IPS-20b (cell line): ENCODE results near the gene ZBTB40.

ENCODE experiments used
- H3K27ac ChIP-seq: one replicate; pipeline ENCODE4 v1.5.1; 2013; ENCODE audit warnings: low read length
- H3K27me3 ChIP-seq: 2 replicates; pipeline ENCODE4 v1.6.1; 2013; ENCODE audit warnings: mild to moderate bottlenecking, low read length, inconsistent platforms; ENCODE audit not compliant: insufficient read depth
- H3K36me3 ChIP-seq: 2 replicates; pipeline ENCODE4 v1.6.1; 2013; ENCODE audit warnings: low read depth, mild to moderate bottlenecking, inconsistent platforms, low read length, moderate library complexity; ENCODE audit not compliant: insufficient read depth
- H3K4me1 ChIP-seq: 2 replicates; pipeline ENCODE4 v1.6.1; 2013; ENCODE audit warnings: mild to moderate bottlenecking, control low read depth, inconsistent platforms, low read length, moderate library complexity; ENCODE audit not compliant: insufficient read depth
- H3K4me3 ChIP-seq: 2 replicates; pipeline ENCODE4 v1.5.1; 2013; ENCODE audit warnings: mild to moderate bottlenecking, low read length, inconsistent platforms
- H3K9ac ChIP-seq: 2 replicates; pipeline ENCODE4 v1.6.1; 2013; ENCODE audit warnings: low read depth, mild to moderate bottlenecking, inconsistent platforms, low read length, moderate library complexity
- H3K9me3 ChIP-seq: 2 replicates; pipeline ENCODE4 v1.6.1; 2013; ENCODE audit warnings: mild to moderate bottlenecking, low read depth, low read length, inconsistent platforms; ENCODE audit not compliant: insufficient read depth

Gene ZBTB40

GRCh38 chr1:22414244-22414751 lies 37.4 kb upstream of the ZBTB40 start:
- no peaks in the 10 kb centered on the region for H3K27me3 ChIP-seq
- no peak overlapping the region for H3K9ac ChIP-seq
- H3K4me3 ChIP-seq: no peak overlapping the region
- peaks cover 14% of the 10 kb centered on the region for H3K4me1 ChIP-seq
- no peak overlapping the region for H3K27ac ChIP-seq
- no peaks in the 10 kb centered on the region for H3K36me3 ChIP-seq
- H3K9me3 ChIP-seq: no peaks in the 10 kb centered on the region

GRCh38 chr1:22415489-22415888 lies 36.2 kb upstream of the ZBTB40 start:
- H3K27ac ChIP-seq: no peak overlapping the region
- H3K4me1 ChIP-seq: peaks cover 14% of the 10 kb centered on the region
- no peaks in the 10 kb centered on the region for H3K27me3 ChIP-seq
- no peak overlapping the region for H3K4me3 ChIP-seq
- H3K9me3 ChIP-seq: no peaks in the 10 kb centered on the region
- H3K36me3 ChIP-seq: no peaks in the 10 kb centered on the region
- H3K9ac ChIP-seq: no peak overlapping the region

GRCh38 chr1:22416555-22417454 lies 34.8 kb upstream of the ZBTB40 start:
- Histone ChIP-seq H3K4me3 (peak overlapping the region; percentile 11), H3K36me3 (no peaks in the 10 kb centered on the region), H3K9me3 (no peaks in the 10 kb centered on the region), H3K4me1 (peaks cover 14% of the 10 kb centered on the region), H3K27ac (no peak overlapping the region), H3K27me3 (no peaks in the 10 kb centered on the region), H3K9ac (no peak overlapping the region)

GRCh38 chr1:22417466-22417865 lies 34.2 kb upstream of the ZBTB40 start:
- no peak overlapping the region for H3K27ac ChIP-seq
- no peaks in the 10 kb centered on the region for H3K36me3 ChIP-seq
- H3K4me3 ChIP-seq: no peak overlapping the region
- no peaks in the 10 kb centered on the region for H3K27me3 ChIP-seq
- H3K4me1 ChIP-seq: peaks cover 9% of the 10 kb centered on the region
- H3K9me3 ChIP-seq: no peaks in the 10 kb centered on the region
- no peak overlapping the region for H3K9ac ChIP-seq

GRCh38 chr1:22418312-22418711 lies 33.3 kb upstream of the ZBTB40 start:
- Histone ChIP-seq H3K4me3 (no peak overlapping the region), H3K4me1 (peaks cover 4% of the 10 kb centered on the region; the same call in 1 of the 2 replicates), H3K9ac (no peak overlapping the region), H3K9me3 (no peaks in the 10 kb centered on the region), H3K27me3 (no peaks in the 10 kb centered on the region), H3K36me3 (no peaks in the 10 kb centered on the region), H3K27ac (no peak overlapping the region)

GRCh38 chr1:22418933-22419382 lies 32.7 kb upstream of the ZBTB40 start:
- Histone ChIP-seq H3K9ac (no peak overlapping the region), H3K4me1 (peaks cover 4% of the 10 kb centered on the region; the same call in 1 of the 2 replicates), H3K4me3 (no peak overlapping the region), H3K27me3 (no peaks in the 10 kb centered on the region), H3K36me3 (no peaks in the 10 kb centered on the region), H3K9me3 (no peaks in the 10 kb centered on the region), H3K27ac (no peak overlapping the region)

- H3K27ac ChIP-seq: no peak overlapping the region
- no peaks in the 10 kb centered on the region for H3K36me3 ChIP-seq
- H3K27me3 ChIP-seq: no peaks in the 10 kb centered on the region
- peaks cover 4% of the 10 kb centered on the region; the same call in 1 of the 2 replicates for H3K4me1 ChIP-seq
- no peak overlapping the region for H3K9ac ChIP-seq
- no peaks in the 10 kb centered on the region for H3K9me3 ChIP-seq
- no peak overlapping the region for H3K4me3 ChIP-seq
Measured at GRCh38 chr1:22420455-22421053, 31.1 kb upstream of the ZBTB40 start.

- Histone ChIP-seq H3K27ac (no peak overlapping the region), H3K9ac (no peak overlapping the region), H3K4me1 (no peaks in the 10 kb centered on the region), H3K9me3 (no peaks in the 10 kb centered on the region), H3K27me3 (no peaks in the 10 kb centered on the region), H3K4me3 (no peak overlapping the region), H3K36me3 (no peaks in the 10 kb centered on the region)
Measured at GRCh38 chr1:22426781-22427180, 24.9 kb upstream of the ZBTB40 start.

GRCh38 chr1:22428672-22429071 lies 23.0 kb upstream of the ZBTB40 start:
- Histone ChIP-seq H3K4me3 (peak overlapping the region; percentile 46; the same call in 1 of the 2 replicates), H3K36me3 (no peaks in the 10 kb centered on the region), H3K9me3 (no peaks in the 10 kb centered on the region), H3K9ac (no peak overlapping the region), H3K27ac (no peak overlapping the region), H3K27me3 (no peaks in the 10 kb centered on the region), H3K4me1 (no peaks in the 10 kb centered on the region)

- Histone ChIP-seq H3K9me3 (no peaks in the 10 kb centered on the region), H3K4me3 (no peak overlapping the region), H3K27ac (no peak overlapping the region), H3K4me1 (no peaks in the 10 kb centered on the region), H3K27me3 (no peaks in the 10 kb centered on the region), H3K36me3 (no peaks in the 10 kb centered on the region), H3K9ac (no peak overlapping the region)
Measured at GRCh38 chr1:22431965-22432364, 19.7 kb upstream of the ZBTB40 start.

- H3K27ac ChIP-seq: no peak overlapping the region
- peaks cover 4% of the 10 kb centered on the region; the same call in 1 of the 2 replicates for H3K9me3 ChIP-seq
- no peak overlapping the region for H3K4me3 ChIP-seq
- H3K9ac ChIP-seq: no peak overlapping the region
- H3K4me1 ChIP-seq: no peaks in the 10 kb centered on the region
- H3K27me3 ChIP-seq: no peaks in the 10 kb centered on the region
- no peaks in the 10 kb centered on the region for H3K36me3 ChIP-seq
Measured at GRCh38 chr1:22434717-22435116, 16.9 kb upstream of the ZBTB40 start.

- Histone ChIP-seq H3K27ac (no peak overlapping the region), H3K27me3 (no peaks in the 10 kb centered on the region), H3K4me1 (no peaks in the 10 kb centered on the region; the same call in 1 of the 2 replicates), H3K9ac (no peak overlapping the region), H3K4me3 (no peak overlapping the region), H3K36me3 (no peaks in the 10 kb centered on the region), H3K9me3 (peaks cover 15% of the 10 kb centered on the region)
Measured at GRCh38 chr1:22436948-22437347, 14.7 kb upstream of the ZBTB40 start.
